Gastroesophageal sphincter (tissue), 4 donors: Measurements from ENCODE around the gene MED27. TPM values are rescaled to one million over a fixed set of nuclear protein-coding genes. Genes with fewer than 3 reads are reported as not detected.

Experiments
- ATAC-seq: fragments of 150-250 bp; one replicate; pipeline ENCODE4 v1.9.1; 2016; ENCODE audit warnings: mild to moderate bottlenecking, moderate library complexity
- H3K27ac ChIP-seq, 4 donors: fragments of 200-600 bp; sonication (generic) in 3 of 4; 1 replicate in 3 of 4; 2 replicates in 1 of 4; pipeline ENCODE4 v1.5.1; 2016 to 2019
- H3K27me3 ChIP-seq: fragments of 200-600 bp; sonication (generic); one replicate; pipeline ENCODE4 v1.5.1; 2019
- H3K36me3 ChIP-seq, 2 donors: fragments of 200-600 bp; sonication (generic); one replicate each; pipeline ENCODE4 v1.5.1; 2019; ENCODE audit warnings: control low read depth in 1 of 2
- H3K4me1 ChIP-seq, 3 donors: fragments of 200-600 bp; sonication (generic); 1 replicate in 2 of 3; 2 replicates in 1 of 3; pipeline ENCODE4 v1.5.1; 2016 to 2019; ENCODE audit warnings: control low read depth in 2 of 3
- H3K4me3 ChIP-seq, 2 donors: fragments of 200-600 bp; sonication (generic); one replicate each; pipeline ENCODE4 v1.5.1; 2019; ENCODE audit warnings: mild to moderate bottlenecking in 1 of 2, moderate library complexity in 1 of 2
- H3K9me3 ChIP-seq, 3 donors: fragments of 200-600 bp; sonication (generic); one replicate each; pipeline ENCODE4 v1.5.1; 2017 to 2019; ENCODE audit warnings: control low read depth in 2 of 3
- CTCF ChIP-seq, 4 experiments: fragments of 200-600 bp in 2 of 4; fragments of 450-650 bp in 2 of 4; sonication (generic) in 1 of 4; IDR thresholded peaks; one replicate each; pipeline ENCODE4 v1.5.1; 2017 to 2019; ENCODE audit warnings: antibody characterized with exemption in 4 of 4, mild to moderate bottlenecking in 2 of 4, moderate library complexity in 2 of 4
- EP300 ChIP-seq: sonication (generic); formaldehyde crosslinking; IDR thresholded peaks from one replicate; pipeline ENCODE4 v1.6.1; 2017; ENCODE audit warnings: antibody characterized with exemption, mild to moderate bottlenecking
- POLR2A ChIP-seq, 2 donors: fragments of 450-650 bp; IDR thresholded peaks; one replicate each; pipeline ENCODE4 v1.6.1; 2017; ENCODE audit warnings: antibody characterized with exemption in 2 of 2, mild to moderate bottlenecking in 2 of 2, moderate library complexity in 1 of 2
- POLR2AphosphoS5 ChIP-seq: sonication (generic); formaldehyde crosslinking; IDR thresholded peaks from one replicate; pipeline ENCODE4 v1.6.1; 2017; ENCODE audit warnings: antibody characterized with exemption
- WGBS, 2 donors: methylation state at CpG; one replicate each; pipeline ENCODE4 v1.1.5; 2018; ENCODE audit warnings: low coverage in 1 of 2; 5-methylcytosine and 5-hydroxymethylcytosine counted together
- total RNA-seq, 4 donors: library from RNA; depleted of rRNA; stranded (reverse); fragments of >200 nt; gene quantifications; one replicate each; pipeline ENCODE4 v1.1.0, GENCODE V29; 2016

The MED27 gene
- total RNA-seq, 4 donors from 2014 or later = 13.2 to 21.0 (median 13.9) TPM

- no peaks in the 10 kb centered on the region for H3K27me3 ChIP-seq
- no peak for ATAC-seq
- no peak overlapping the region for H3K27ac ChIP-seq
- H3K4me3 ChIP-seq = no peak overlapping the region
- H3K9me3 ChIP-seq = no peaks in the 10 kb centered on the region
- 98 to 100% methylated on average over 1 to 7 of the region's 9 CpGs for WGBS, 2 donors
- H3K36me3 ChIP-seq = no peaks in the 10 kb centered on the region
- no peaks in the 10 kb centered on the region for H3K4me1 ChIP-seq
- no peak for TF ChIP-seq EP300
- TF ChIP-seq POLR2AphosphoS5 = no peak
- no peak for TF ChIP-seq POLR2A (IDR thresholded peaks at IDR 0.05)
- no peak for TF ChIP-seq CTCF (IDR thresholded peaks at IDR 0.05)
Observed at GRCh38 chr9:132039284-132039683, 40.4 kb downstream of the MED27 start.

GRCh38 chr9:132037458-132037857 lies 42.2 kb downstream of the MED27 start:
- Histone ChIP-seq H3K27me3 (no peaks in the 10 kb centered on the region), H3K9me3 (no peaks in the 10 kb centered on the region), H3K36me3 (no peaks in the 10 kb centered on the region), H3K4me1 (peaks cover 0 to 8% (median 0%) of the 10 kb centered on the region in 3 donors), H3K4me3 (no peak overlapping the region), H3K27ac (no peak overlapping the region)
- ATAC-seq = no peak
- TF ChIP-seq POLR2A (IDR thresholded peaks at IDR 0.05) (no peak), POLR2AphosphoS5 (no peak), EP300 (no peak)
- WGBS, 2 donors = 79 to 94% methylated on average over 3 to 6 of the region's 6 CpGs

- Histone ChIP-seq H3K4me3 (no peak overlapping the region), H3K27me3 (no peaks in the 10 kb centered on the region), H3K9me3 (no peaks in the 10 kb centered on the region), H3K27ac (no peak overlapping the region), H3K4me1 (peaks cover 0 to 12% (median 0%) of the 10 kb centered on the region in 3 donors), H3K36me3 (no peaks in the 10 kb centered on the region)
- ATAC-seq = no peak
- 80 to 88% methylated on average over 3 to 5 of the region's 5 CpGs for WGBS, 2 donors
- TF ChIP-seq CTCF (IDR thresholded peaks at IDR 0.05) (no peak), POLR2AphosphoS5 (no peak), EP300 (no peak), POLR2A (IDR thresholded peaks at IDR 0.05) (no peak)
Observed at GRCh38 chr9:132036521-132036920, 43.1 kb downstream of the MED27 start.

GRCh38 chr9:132035679-132036078 lies 44.0 kb downstream of the MED27 start:
- Histone ChIP-seq H3K4me1 (peaks cover 0 to 12% (median 0%) of the 10 kb centered on the region in 3 donors), H3K27ac (no peak overlapping the region), H3K36me3 (no peaks in the 10 kb centered on the region), H3K4me3 (no peak overlapping the region), H3K9me3 (no peaks in the 10 kb centered on the region), H3K27me3 (no peaks in the 10 kb centered on the region)
- 100% methylated on average over 1 of the region's 1 CpG for WGBS, 2 donors
- no peak for ATAC-seq
- no peak for TF ChIP-seq EP300
- no peak for TF ChIP-seq CTCF (IDR thresholded peaks at IDR 0.05)
- TF ChIP-seq POLR2A (IDR thresholded peaks at IDR 0.05) = no peak
- no peak for TF ChIP-seq POLR2AphosphoS5

- no peak for TF ChIP-seq EP300
- TF ChIP-seq CTCF (IDR thresholded peaks at IDR 0.05) = no peak
- no peak for TF ChIP-seq POLR2AphosphoS5
- no peak for TF ChIP-seq POLR2A (IDR thresholded peaks at IDR 0.05)
- 51 to 75% methylated on average over 2 to 5 of the region's 5 CpGs for WGBS, 2 donors
- ATAC-seq = no peak
Observed at GRCh38 chr9:132032238-132032950, 47.3 kb downstream of the MED27 start.

More at GRCh38 chr9:132032238-132032950, 47.3 kb downstream of the MED27 start:
- no peaks in the 10 kb centered on the region for H3K27me3 ChIP-seq
- H3K9me3 ChIP-seq = no peaks in the 10 kb centered on the region
- no peak overlapping the region for H3K27ac ChIP-seq
- H3K4me1 ChIP-seq = peaks cover 0 to 24% (median 0%) of the 10 kb centered on the region in 3 donors
- H3K36me3 ChIP-seq = no peaks in the 10 kb centered on the region
- no peak overlapping the region for H3K4me3 ChIP-seq
